ENCODE results near the gene RD3L.

Gene RD3L

DNA sequence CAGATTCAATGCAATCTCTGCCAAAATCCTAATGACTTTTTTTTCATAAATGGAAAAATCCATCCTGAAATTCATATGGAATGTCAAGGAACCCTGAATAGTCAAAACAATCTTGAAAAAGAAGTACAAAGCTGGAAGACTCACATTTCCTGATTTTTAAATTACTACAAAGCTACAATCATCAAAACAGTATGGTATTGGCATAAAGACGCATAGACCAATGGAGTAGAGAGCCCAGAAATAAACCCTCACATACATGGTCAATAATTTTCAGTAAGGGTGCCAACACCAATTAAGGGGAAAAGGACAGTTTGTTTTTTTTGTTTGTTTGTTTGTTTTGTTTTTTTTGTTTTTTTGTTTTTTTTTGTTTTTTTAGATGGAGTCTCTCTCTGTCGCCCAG lies 4.6 kb upstream of the RD3L start:
- TF ChIP-seq, protein P1, sequence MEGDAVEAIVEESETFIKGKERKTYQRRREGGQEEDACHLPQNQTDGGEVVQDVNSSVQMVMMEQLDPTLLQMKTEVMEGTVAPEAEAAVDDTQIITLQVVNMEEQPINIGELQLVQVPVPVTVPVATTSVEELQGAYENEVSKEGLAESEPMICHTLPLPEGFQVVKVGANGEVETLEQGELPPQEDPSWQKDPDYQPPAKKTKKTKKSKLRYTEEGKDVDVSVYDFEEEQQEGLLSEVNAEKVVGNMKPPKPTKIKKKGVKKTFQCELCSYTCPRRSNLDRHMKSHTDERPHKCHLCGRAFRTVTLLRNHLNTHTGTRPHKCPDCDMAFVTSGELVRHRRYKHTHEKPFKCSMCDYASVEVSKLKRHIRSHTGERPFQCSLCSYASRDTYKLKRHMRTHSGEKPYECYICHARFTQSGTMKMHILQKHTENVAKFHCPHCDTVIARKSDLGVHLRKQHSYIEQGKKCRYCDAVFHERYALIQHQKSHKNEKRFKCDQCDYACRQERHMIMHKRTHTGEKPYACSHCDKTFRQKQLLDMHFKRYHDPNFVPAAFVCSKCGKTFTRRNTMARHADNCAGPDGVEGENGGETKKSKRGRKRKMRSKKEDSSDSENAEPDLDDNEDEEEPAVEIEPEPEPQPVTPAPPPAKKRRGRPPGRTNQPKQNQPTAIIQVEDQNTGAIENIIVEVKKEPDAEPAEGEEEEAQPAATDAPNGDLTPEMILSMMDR (IDR thresholded peaks at IDR 0.05; ENCODE audit: borderline replicate concordance, insufficient read depth, low read depth, low read length), result no peak
- H3K4me3 ChIP-seq (ENCODE audit: low read depth, low read length), result no peak overlapping the region

DNA sequence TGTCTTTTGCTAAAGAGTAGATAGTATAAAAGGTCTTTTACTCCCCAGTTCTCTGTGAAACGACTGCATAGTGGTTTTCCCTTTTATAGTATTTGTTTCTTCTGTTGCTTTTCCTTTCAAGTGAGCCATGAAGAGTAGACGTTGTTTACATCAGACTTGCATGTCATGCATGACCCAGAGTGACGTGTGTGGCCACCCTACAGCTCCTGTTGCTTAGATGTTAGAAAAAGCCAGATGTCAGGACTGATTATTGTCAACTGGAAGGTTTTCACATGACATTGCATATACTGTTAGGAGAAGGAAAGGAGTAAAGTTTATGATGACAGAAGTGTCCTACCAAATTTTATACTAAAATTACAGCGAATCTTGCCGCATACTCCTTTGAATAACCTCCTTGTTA lies 1.3 kb upstream of the RD3L start:
- TF ChIP-seq, protein P1 (IDR thresholded peaks at IDR 0.05; ENCODE audit: borderline replicate concordance, insufficient read depth, low read depth, low read length), result no peak
- H3K4me3 ChIP-seq (ENCODE audit: low read depth, low read length), result no peak overlapping the region

DNA sequence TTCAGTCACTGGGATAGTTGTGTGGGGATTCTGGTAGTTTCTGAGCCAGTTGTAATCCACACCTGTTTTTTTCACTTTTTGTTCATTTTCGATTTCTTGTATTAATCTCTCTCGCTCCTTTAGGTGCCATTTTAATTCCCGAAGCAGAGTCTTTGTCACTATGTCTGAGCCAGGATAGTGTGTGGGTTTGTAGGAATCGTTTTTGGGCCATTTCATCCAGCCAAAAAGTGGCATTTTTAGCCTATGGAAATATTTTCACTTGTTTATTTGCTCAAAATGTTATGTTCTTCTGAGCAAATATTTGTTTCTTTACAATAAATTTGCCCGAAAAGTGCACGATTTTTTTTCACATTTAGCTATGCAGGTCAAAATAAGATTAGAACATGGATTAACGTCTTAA lies 867 bp downstream of the RD3L start:
- no peak overlapping the region for H3K4me3 ChIP-seq (ENCODE audit: low read depth, low read length)
- TF ChIP-seq, protein P1 (IDR thresholded peaks at IDR 0.05; ENCODE audit: borderline replicate concordance, insufficient read depth, low read depth, low read length), result no peak

DNA sequence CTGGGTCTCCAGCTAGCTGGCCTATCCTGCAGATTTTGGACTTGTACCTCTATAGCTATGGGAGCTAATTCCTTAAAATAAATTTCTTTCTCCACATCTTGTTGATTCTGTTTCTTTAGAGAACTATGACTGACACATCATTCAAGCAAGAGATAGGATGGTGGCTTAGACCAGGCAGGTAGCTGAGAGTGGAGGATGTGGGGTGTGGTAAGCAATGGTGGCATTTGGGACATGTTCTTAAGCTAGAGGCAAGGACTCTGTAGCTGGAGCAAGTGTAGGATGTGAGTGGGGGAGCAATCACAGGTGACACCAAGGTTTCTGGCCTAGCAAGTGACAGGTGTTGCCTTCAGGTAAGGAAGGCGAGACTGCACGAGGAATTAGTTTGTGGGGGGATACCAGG lies 7.2 kb downstream of the RD3L start:
- H3K4me3 ChIP-seq (ENCODE audit: low read depth, low read length), result no peak overlapping the region
- TF ChIP-seq, protein P1 (IDR thresholded peaks at IDR 0.05; ENCODE audit: borderline replicate concordance, insufficient read depth, low read depth, low read length), result no peak

DNA sequence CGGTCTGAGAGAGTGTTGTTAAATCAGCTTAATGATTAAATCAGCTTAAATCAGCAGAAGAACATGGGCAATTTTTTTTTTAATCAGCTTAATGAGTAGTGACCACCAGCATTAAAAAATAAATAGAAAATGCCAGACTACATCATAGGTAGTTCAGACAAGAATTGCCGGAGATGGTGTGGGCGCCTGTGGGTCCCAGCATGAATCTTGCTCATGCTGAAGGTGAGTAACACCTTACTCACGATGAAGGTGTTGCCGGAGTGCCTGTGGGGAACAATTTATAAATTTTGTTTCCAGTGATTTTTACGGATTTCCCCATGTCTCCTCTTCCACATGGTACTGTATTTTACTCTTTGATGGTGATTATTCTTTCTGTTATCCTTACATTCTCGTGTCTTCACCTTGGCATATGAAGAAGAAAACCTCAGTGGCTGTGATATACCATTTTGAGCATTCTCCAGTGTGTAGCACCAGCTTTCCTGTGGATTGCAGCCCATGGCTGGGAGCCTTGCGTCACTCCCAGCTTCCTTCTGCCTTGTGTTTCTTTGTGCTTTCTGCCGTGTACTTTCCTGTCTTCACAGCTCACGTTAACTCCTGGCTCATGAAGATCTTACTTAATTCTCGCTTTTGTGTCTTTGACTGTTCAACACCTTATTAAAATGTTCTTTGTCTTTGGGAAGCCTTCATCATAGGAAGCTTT lies 9.4 kb downstream of the RD3L start:
- no peak overlapping the region for H3K4me3 ChIP-seq (ENCODE audit: low read depth, low read length)
- TF ChIP-seq, protein P1 (IDR thresholded peaks at IDR 0.05; ENCODE audit: borderline replicate concordance, insufficient read depth, low read depth, low read length), result no peak

DNA sequence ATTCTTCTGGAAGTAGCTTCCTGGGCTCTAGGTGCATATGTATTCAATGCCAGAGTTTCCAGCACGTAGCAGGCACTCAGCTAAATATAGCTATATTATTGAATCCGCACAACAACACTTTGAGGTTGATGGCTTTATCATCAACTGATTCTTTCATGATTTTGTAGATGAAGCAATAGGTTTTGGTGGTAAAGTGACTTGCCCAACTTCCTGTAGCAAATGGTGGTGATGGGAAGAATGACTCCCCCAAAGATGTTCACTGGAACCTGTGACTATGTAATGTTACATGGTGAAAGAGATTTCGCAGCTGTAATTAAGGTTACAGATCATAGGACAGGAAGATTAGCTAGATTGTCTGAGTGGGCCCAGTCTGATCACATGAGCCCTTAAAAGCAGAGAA lies 10.9 kb downstream of the RD3L start:
- H3K4me3 ChIP-seq (ENCODE audit: low read depth, low read length), result no peak overlapping the region
- TF ChIP-seq, protein P1 (IDR thresholded peaks at IDR 0.05; ENCODE audit: borderline replicate concordance, insufficient read depth, low read depth, low read length), result no peak

DNA sequence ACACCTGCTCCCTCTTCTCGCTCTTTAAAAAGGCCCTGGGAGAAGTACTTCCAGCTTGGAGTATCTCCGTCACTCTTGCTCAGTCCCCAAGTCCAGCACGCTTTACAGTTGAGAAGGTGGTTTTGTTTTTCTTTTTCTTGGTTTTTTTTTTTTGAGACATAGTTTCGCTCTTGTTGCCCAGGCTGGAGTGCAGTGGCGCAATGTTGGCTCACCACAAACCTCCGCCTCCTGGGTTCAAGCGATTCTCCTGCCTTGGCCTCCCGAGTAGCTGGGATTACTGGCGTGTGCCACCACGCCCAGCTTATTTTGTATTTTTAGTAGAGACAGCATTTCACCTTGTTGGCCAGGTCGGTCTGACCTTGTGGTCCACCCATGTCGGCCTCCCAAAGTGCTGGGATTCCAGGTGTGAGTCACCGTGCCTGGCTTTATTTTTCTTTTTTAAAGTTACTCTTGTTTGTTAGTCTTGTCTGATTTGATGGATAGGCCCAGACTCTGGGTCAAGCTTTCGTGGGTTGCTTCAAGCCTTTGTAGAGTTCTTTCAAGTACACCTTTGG lies 12.2 kb downstream of the RD3L start:
- TF ChIP-seq, protein P1 (IDR thresholded peaks at IDR 0.05; ENCODE audit: borderline replicate concordance, insufficient read depth, low read depth, low read length), result no peak

More for the DNA sequence above, 12.2 kb downstream of the RD3L start:
- no peak overlapping the region for H3K4me3 ChIP-seq (ENCODE audit: low read depth, low read length)

Data from GM12875 (cell line).